Skeletal muscle cell (primary cell): Measurements from ENCODE around the gene MSLN.
"Not testable (repeated sequence)": the region's sequence is repeated elsewhere in the genome, so short reads cannot be mapped to it uniquely, and the experiment has no call there.

ENCODE experiments used
- DNase-seq: peaks from one replicate; pipeline ENCODE4 v3.0.0-alpha.2; 2010; ENCODE audit warnings: low read depth
- H3K4me3 ChIP-seq: 2 replicates; pipeline ENCODE4 v1.5.1; 2011; ENCODE audit warnings: low read depth, mild to moderate bottlenecking, control low read depth, low read length, moderate library complexity

Gene MSLN

GRCh38 chr16:768428-768827 lies 7.9 kb downstream of the MSLN start:
- no peak for DNase-seq
- no peak overlapping the region for H3K4me3 ChIP-seq

- no peak overlapping the region for H3K4me3 ChIP-seq
- no peak for DNase-seq
Measured at GRCh38 chr16:769184-769784, 8.8 kb downstream of the MSLN start.

GRCh38 chr16:769934-770333 lies 9.4 kb downstream of the MSLN start:
- no peak overlapping the region for H3K4me3 ChIP-seq
- DNase-seq: no peak

GRCh38 chr16:770411-770810 lies 9.9 kb downstream of the MSLN start:
- no peak overlapping the region for H3K4me3 ChIP-seq
- DNase-seq: no peak

- no peak for DNase-seq
- H3K4me3 ChIP-seq: no peak overlapping the region
Measured at GRCh38 chr16:772959-773358, 12.4 kb downstream of the MSLN start.

- DNase-seq: no peak
Measured at GRCh38 chr16:774086-775001, 13.8 kb downstream of the MSLN start.

GRCh38 chr16:775236-775796 lies 14.8 kb downstream of the MSLN start:
- DNase-seq: no peak
- no peak overlapping the region for H3K4me3 ChIP-seq

More at GRCh38 chr16:774086-775001, 13.8 kb downstream of the MSLN start:
- no peak overlapping the region for H3K4me3 ChIP-seq

- DNase-seq, H3K4me3 ChIP-seq: not testable (repeated sequence)
Measured at GRCh38 chr16:776298-776697, 15.8 kb downstream of the MSLN start.

- no peak for DNase-seq
- no peak overlapping the region for H3K4me3 ChIP-seq
Measured at GRCh38 chr16:776824-777223, 16.3 kb downstream of the MSLN start.

GRCh38 chr16:777826-778225 lies 17.3 kb downstream of the MSLN start:
- no peak for DNase-seq
- no peak overlapping the region for H3K4me3 ChIP-seq

- H3K4me3 ChIP-seq: no peak overlapping the region
Measured at GRCh38 chr16:778447-778846, 17.9 kb downstream of the MSLN start.

GRCh38 chr16:778909-779527 lies 18.5 kb downstream of the MSLN start:
- no peak overlapping the region for H3K4me3 ChIP-seq
- no peak for DNase-seq

More at GRCh38 chr16:778447-778846, 17.9 kb downstream of the MSLN start:
- DNase-seq: no peak

GRCh38 chr16:779561-779960 lies 19.0 kb downstream of the MSLN start:
- no peak overlapping the region for H3K4me3 ChIP-seq

GRCh38 chr16:780296-780695 lies 19.8 kb downstream of the MSLN start:
- H3K4me3 ChIP-seq: no peak overlapping the region
- DNase-seq: no peak

More at GRCh38 chr16:779561-779960, 19.0 kb downstream of the MSLN start:
- DNase-seq: no peak

- DNase-seq: no peak
- no peak overlapping the region for H3K4me3 ChIP-seq
Measured at GRCh38 chr16:781346-782010, 20.9 kb downstream of the MSLN start.

- no peak overlapping the region for H3K4me3 ChIP-seq
- no peak for DNase-seq
Measured at GRCh38 chr16:782258-782657, 21.7 kb downstream of the MSLN start.

GRCh38 chr16:782766-783403 lies 22.4 kb downstream of the MSLN start:
- H3K4me3 ChIP-seq: no peak overlapping the region
- DNase-seq: no peak

- no peak for DNase-seq
- no peak overlapping the region for H3K4me3 ChIP-seq
Measured at GRCh38 chr16:783404-784161, 23.0 kb downstream of the MSLN start.
